Hepatocyte (in vitro differentiated cells): ENCODE data around the gene SH2B2. TPM values are rescaled to one million over a fixed set of nuclear protein-coding genes. Genes with fewer than 3 reads are reported as not detected.

Experiments
- DNase-seq: peaks from one replicate; pipeline ENCODE4 v3.0.0-alpha.2; 2016; ENCODE audit warnings: low spot score
- H2AFZ ChIP-seq: fragments of 200-600 bp; sonication (generic); 2 replicates; pipeline ENCODE4 v1.6.0; 2016; ENCODE audit warnings: antibody characterized with exemption, mild to moderate bottlenecking
- H3K27ac ChIP-seq: fragments of 200-600 bp; sonication (generic); 2 replicates; pipeline ENCODE4 v1.5.1; 2016; ENCODE audit warnings: mild to moderate bottlenecking
- H3K27me3 ChIP-seq: fragments of 200-600 bp; sonication (generic); 2 replicates; pipeline ENCODE4 v1.6.1; 2016
- H3K36me3 ChIP-seq: fragments of 200-600 bp; sonication (generic); replicated peaks from 2 replicates; pipeline ENCODE4 v1.5.1; 2016; ENCODE audit warnings: low read depth; ENCODE audit not compliant: insufficient read depth
- H3K4me1 ChIP-seq: fragments of 200-600 bp; sonication (generic); 2 replicates; pipeline ENCODE4 v1.5.1; 2016; ENCODE audit warnings: mild to moderate bottlenecking, moderate library complexity; ENCODE audit not compliant: insufficient read depth
- H3K4me2 ChIP-seq: fragments of 200-600 bp; sonication (generic); 2 replicates; pipeline ENCODE4 v1.6.0; 2016
- H3K4me3 ChIP-seq: fragments of 200-600 bp; sonication (generic); 2 replicates; pipeline ENCODE4 v1.5.1; 2016; ENCODE audit warnings: mild to moderate bottlenecking
- H3K79me2 ChIP-seq: fragments of 200-600 bp; sonication (generic); 2 replicates; pipeline ENCODE4 v1.6.0; 2017; ENCODE audit warnings: mild to moderate bottlenecking
- H3K9me2 ChIP-seq: fragments of 200-600 bp; sonication (generic); replicated peaks from 2 replicates; pipeline ENCODE4 v1.6.0; 2017; ENCODE audit warnings: mild to moderate bottlenecking; ENCODE audit not compliant: insufficient read depth
- H3K9me3 ChIP-seq: fragments of 200-600 bp; sonication (generic); 2 replicates; pipeline ENCODE4 v1.5.1; 2016; ENCODE audit warnings: low read depth, mild to moderate bottlenecking
- H4K20me1 ChIP-seq: fragments of 200-600 bp; sonication (generic); 2 replicates; pipeline ENCODE4 v1.6.0; 2016; ENCODE audit warnings: mild to moderate bottlenecking; ENCODE audit not compliant: insufficient read depth, poor library complexity, severe bottlenecking
- EZH2 ChIP-seq: fragments of 200-600 bp; sonication (generic); IDR thresholded peaks from 2 replicates; pipeline ENCODE4 v1.6.1; 2016; ENCODE audit warnings: antibody characterized with exemption, mild to moderate bottlenecking, borderline replicate concordance
- EZH2phosphoT487 ChIP-seq: fragments of 200-600 bp; sonication (generic); IDR thresholded peaks from one replicate; pipeline ENCODE4 v1.6.1; 2018; ENCODE audit warnings: antibody characterized with exemption, mild to moderate bottlenecking, low read depth, moderate library complexity; ENCODE audit not compliant: unreplicated experiment, severe bottlenecking
- WGBS: methylation state at CpG from one replicate; pipeline ENCODE4 v1.1.6; 2016; ENCODE audit warnings: low lambda C conversion rate; ENCODE audit errors: missing lambda C conversion rate; 5-methylcytosine and 5-hydroxymethylcytosine counted together
- polyA plus RNA-seq: library from polyadenylated mRNA; unstranded; fragments of >200 nt; fragmentation: Nextera tagmentation; extraction: Ambion mirVana; gene quantifications from 2 replicates; pipeline ENCODE4 v1.2.1, GENCODE V29; 2016
- total RNA-seq: library from RNA; depleted of rRNA; stranded (reverse); fragments of >200 nt; gene quantifications from 2 replicates; pipeline ENCODE4 v1.2.3, GENCODE V29; 2014
- TF ChIP-seq, protein P1 (sequence below): fragments of 200-600 bp; sonication (generic); IDR thresholded peaks from 2 replicates; pipeline ENCODE4 v1.5.1; 2016; ENCODE audit warnings: antibody characterized with exemption, mild to moderate bottlenecking; ENCODE audit not compliant: poor library complexity

SH2B2 gene
- total and polyA plus RNA-seq, 2 experiments from 2014 or later = 3.2 to 7.1 TPM

DNA sequence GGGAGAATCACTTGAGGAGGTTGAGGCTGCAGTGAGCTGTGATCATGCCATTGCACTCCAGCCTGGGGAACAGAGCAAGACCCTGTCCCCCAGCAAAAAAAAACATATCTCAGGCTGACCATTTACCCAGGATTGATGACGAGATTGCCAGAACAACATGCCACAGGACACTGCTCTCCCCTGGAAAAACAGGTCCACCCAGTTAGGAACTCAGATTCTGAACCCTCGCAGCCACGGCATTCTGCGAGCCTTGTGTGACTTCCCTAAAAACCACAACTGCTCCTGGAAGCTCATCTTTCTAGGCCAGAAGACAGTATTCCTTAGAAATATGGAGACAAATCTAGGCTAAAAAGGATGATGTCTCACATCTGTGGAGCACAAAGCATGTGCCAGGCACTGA lies 42.1 kb upstream of the SH2B2 start:
- no peak overlapping the region for H3K27ac ChIP-seq
- 72% methylated on average over 4 of the region's 4 CpGs for WGBS
- TF ChIP-seq EZH2 (no peak), EZH2phosphoT487 (no peak)

DNA sequence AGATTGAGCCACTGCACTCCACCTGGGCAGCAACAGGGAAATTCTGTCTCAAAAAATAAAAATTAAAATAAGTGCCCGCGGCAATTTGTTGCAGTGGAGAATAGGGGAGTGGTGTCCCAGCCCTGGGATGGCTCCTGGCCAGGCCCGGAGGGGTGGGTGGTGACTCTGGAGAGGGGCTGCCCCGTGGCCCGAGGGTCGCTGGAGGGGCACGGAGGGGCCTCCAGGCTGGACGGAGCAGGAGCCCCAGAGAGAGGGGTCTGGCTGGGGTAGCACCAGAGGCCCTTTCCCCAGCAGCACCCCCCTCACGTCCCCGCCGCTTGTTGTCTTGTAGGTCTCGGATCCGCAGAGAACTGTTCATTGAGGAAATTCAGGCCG lies 38.6 kb upstream of the SH2B2 start:
- Histone ChIP-seq H3K4me2 (no peak overlapping the region), H3K36me3 (no peaks in the 10 kb centered on the region), H3K27ac (no peak overlapping the region), H3K79me2 (no peaks in the 10 kb centered on the region), H3K4me3 (no peak overlapping the region), H3K27me3 (no peaks in the 10 kb centered on the region), H3K4me1 (no peaks in the 10 kb centered on the region), H4K20me1 (no peaks in the 10 kb centered on the region), H3K9me3 (no peaks in the 10 kb centered on the region), H2AFZ (no peak overlapping the region), H3K9me2 (no peaks in the 10 kb centered on the region)
- DNase-seq = no peak
- 95% methylated on average over 7 of the region's 14 CpGs for whole genome bisulfite sequencing
- TF ChIP-seq, protein P1, sequence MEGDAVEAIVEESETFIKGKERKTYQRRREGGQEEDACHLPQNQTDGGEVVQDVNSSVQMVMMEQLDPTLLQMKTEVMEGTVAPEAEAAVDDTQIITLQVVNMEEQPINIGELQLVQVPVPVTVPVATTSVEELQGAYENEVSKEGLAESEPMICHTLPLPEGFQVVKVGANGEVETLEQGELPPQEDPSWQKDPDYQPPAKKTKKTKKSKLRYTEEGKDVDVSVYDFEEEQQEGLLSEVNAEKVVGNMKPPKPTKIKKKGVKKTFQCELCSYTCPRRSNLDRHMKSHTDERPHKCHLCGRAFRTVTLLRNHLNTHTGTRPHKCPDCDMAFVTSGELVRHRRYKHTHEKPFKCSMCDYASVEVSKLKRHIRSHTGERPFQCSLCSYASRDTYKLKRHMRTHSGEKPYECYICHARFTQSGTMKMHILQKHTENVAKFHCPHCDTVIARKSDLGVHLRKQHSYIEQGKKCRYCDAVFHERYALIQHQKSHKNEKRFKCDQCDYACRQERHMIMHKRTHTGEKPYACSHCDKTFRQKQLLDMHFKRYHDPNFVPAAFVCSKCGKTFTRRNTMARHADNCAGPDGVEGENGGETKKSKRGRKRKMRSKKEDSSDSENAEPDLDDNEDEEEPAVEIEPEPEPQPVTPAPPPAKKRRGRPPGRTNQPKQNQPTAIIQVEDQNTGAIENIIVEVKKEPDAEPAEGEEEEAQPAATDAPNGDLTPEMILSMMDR = no peak
- TF ChIP-seq EZH2 (no peak), EZH2phosphoT487 (no peak)

More for the DNA sequence above, 42.1 kb upstream of the SH2B2 start:
- Histone ChIP-seq H3K4me3 (no peak overlapping the region), H3K9me2 (no peaks in the 10 kb centered on the region), H3K27me3 (no peaks in the 10 kb centered on the region), H3K4me1 (no peaks in the 10 kb centered on the region), H2AFZ (no peak overlapping the region), H3K4me2 (no peak overlapping the region), H3K9me3 (no peaks in the 10 kb centered on the region), H3K36me3 (no peaks in the 10 kb centered on the region), H4K20me1 (no peaks in the 10 kb centered on the region), H3K79me2 (no peaks in the 10 kb centered on the region)
- no peak for DNase-seq

GRCh38 chr7:102248456-102249395 lies 37.9 kb upstream of the SH2B2 start:
- Histone ChIP-seq H3K27ac (no peak overlapping the region), H3K36me3 (no peaks in the 10 kb centered on the region), H3K4me1 (no peaks in the 10 kb centered on the region), H3K9me2 (no peaks in the 10 kb centered on the region), H2AFZ (no peak overlapping the region), H3K9me3 (no peaks in the 10 kb centered on the region), H4K20me1 (no peaks in the 10 kb centered on the region), H3K4me2 (no peak overlapping the region), H3K4me3 (no peak overlapping the region), H3K27me3 (no peaks in the 10 kb centered on the region), H3K79me2 (no peaks in the 10 kb centered on the region)
- 98% methylated on average over 42 of the region's 117 CpGs for WGBS
- DNase-seq = no peak
- TF ChIP-seq, protein P1 = no peak

- Histone ChIP-seq H3K9me2 (no peaks in the 10 kb centered on the region), H3K4me3 (no peak overlapping the region), H3K27me3 (no peaks in the 10 kb centered on the region), H3K4me2 (no peak overlapping the region), H4K20me1 (no peaks in the 10 kb centered on the region), H2AFZ (no peak overlapping the region), H3K36me3 (no peaks in the 10 kb centered on the region), H3K27ac (no peak overlapping the region), H3K79me2 (no peaks in the 10 kb centered on the region), H3K4me1 (no peaks in the 10 kb centered on the region), H3K9me3 (no peaks in the 10 kb centered on the region)
- 80% methylated on average over 7 of the region's 7 CpGs for WGBS
- no peak for TF ChIP-seq EZH2
- TF ChIP-seq, protein P1 = no peak
- no peak for DNase-seq
These were observed 34.9 kb upstream of the SH2B2 start for GRCh38 chr7:102251531-102252365.
